IMR-90 (cell line): ENCODE data around the gene JSRP1. TPM values are rescaled to one million over a fixed set of nuclear protein-coding genes. Genes with fewer than 3 reads are reported as not detected.

ENCODE experiments used
- ATAC-seq: fragments of 200-7000 bp; cut with Tn5 transposase; 2 replicates; pipeline ENCODE4 v1.9.1; 2020; ENCODE audit warnings: low read depth, mild to moderate bottlenecking, moderate library complexity
- BruUV-seq: library from RNA; stranded (reverse); fragments of 400-500 nt; replicated peaks from 2 replicates; lab custom pipeline; 2021; lab: Mats Ljungman, UMichigan
- CTCF ChIA-PET: fragments of 300-600 bp; formaldehyde crosslinking; extraction: SDS; loops from one replicate; lab custom pipeline; 2021; ENCODE audit warnings: antibody characterized with exemption; lab: Yijun Ruan, JAX
- POLR2A ChIA-PET: fragments of 300-600 bp; sonication (Branson Sonifier 250); formaldehyde crosslinking; loops from one replicate; lab custom pipeline; 2022; ENCODE audit warnings: antibody characterized with exemption; ENCODE audit not compliant: unreplicated experiment; lab: Charles Lee
- DNase-seq: peaks from one replicate; pipeline ENCODE4 v3.0.0; 2013
- H2AFZ ChIP-seq: replicated peaks from 2 replicates; pipeline ENCODE3; 2013; ENCODE audit warnings: low read length, mild to moderate bottlenecking; ENCODE audit not compliant: poor library complexity
- H2AK5ac ChIP-seq: 2 replicates; pipeline ENCODE4 v1.6.1; 2013; ENCODE audit warnings: low read depth, low read length, inconsistent platforms
- H2AK9ac ChIP-seq: replicated peaks from 2 replicates; pipeline ENCODE3; 2013; ENCODE audit warnings: mild to moderate bottlenecking, low read depth, low read length, moderate library complexity; ENCODE audit not compliant: poor library complexity
- H2BK120ac ChIP-seq: 2 replicates; pipeline ENCODE4 v1.6.1; 2013; ENCODE audit warnings: low read depth, low read length, inconsistent platforms
- H2BK15ac ChIP-seq: 3 replicates; pipeline ENCODE4 v1.6.1; 2013; ENCODE audit warnings: low read depth, low read length, inconsistent platforms
- H2BK20ac ChIP-seq: 2 replicates; pipeline ENCODE4 v1.6.1; 2013; ENCODE audit warnings: low read depth, mild to moderate bottlenecking, inconsistent platforms, low read length, moderate library complexity
- H2BK5ac ChIP-seq: 2 replicates; pipeline ENCODE4 v1.6.1; 2013; ENCODE audit warnings: mild to moderate bottlenecking, low read depth, low read length, inconsistent platforms; ENCODE audit not compliant: poor library complexity, severe bottlenecking
- H3K14ac ChIP-seq: replicated peaks from 2 replicates; pipeline ENCODE4 v1.6.1; 2013; ENCODE audit warnings: low read depth, low read length, inconsistent platforms
- H3K18ac ChIP-seq: 2 replicates; pipeline ENCODE4 v1.6.1; 2013; ENCODE audit warnings: low read depth, low read length, control low read depth
- H3K23ac ChIP-seq: 2 replicates; pipeline ENCODE4 v1.6.1; 2013; ENCODE audit warnings: low read depth, low read length, inconsistent platforms
- H3K27ac ChIP-seq: 2 replicates; pipeline ENCODE4 v1.5.1; 2013; ENCODE audit warnings: mild to moderate bottlenecking, control low read depth, low read length; ENCODE audit not compliant: insufficient read depth
- H3K27me3 ChIP-seq: 2 replicates; pipeline ENCODE4 v1.6.1; 2013; ENCODE audit warnings: low read length; ENCODE audit not compliant: control insufficient read depth, insufficient read depth
- H3K36me3 ChIP-seq: 2 replicates; pipeline ENCODE4 v1.6.1; 2013; ENCODE audit warnings: low read length, mixed read lengths; ENCODE audit not compliant: control insufficient read depth, insufficient read depth
- H3K4ac ChIP-seq: 2 replicates; pipeline ENCODE4 v1.6.1; 2013; ENCODE audit warnings: low read depth, low read length, inconsistent platforms
- H3K4me1 ChIP-seq: 2 replicates; pipeline ENCODE4 v1.6.1; 2013; ENCODE audit warnings: low read length, mixed read lengths; ENCODE audit not compliant: control insufficient read depth, insufficient read depth
- H3K4me2 ChIP-seq: 2 replicates; pipeline ENCODE4 v1.6.1; 2013; ENCODE audit warnings: low read depth, mild to moderate bottlenecking, control low read depth, low read length, moderate library complexity
- H3K4me3 ChIP-seq: 2 replicates; pipeline ENCODE4 v1.5.1; 2013; ENCODE audit warnings: low read depth, mild to moderate bottlenecking, control low read depth, low read length, moderate library complexity; ENCODE audit not compliant: insufficient read depth
- H3K56ac ChIP-seq: 2 replicates; pipeline ENCODE4 v1.6.1; 2013; ENCODE audit warnings: low read length, inconsistent platforms; ENCODE audit not compliant: insufficient read depth; ENCODE audit errors: extremely low read depth
- H3K79me1 ChIP-seq, 2 experiments: 2 replicates each; pipeline ENCODE4 v1.6.1; 2013; ENCODE audit warnings: low read length in 2 of 2, inconsistent platforms in 1 of 2, low read depth in 1 of 2
- H3K9ac ChIP-seq: 2 replicates; pipeline ENCODE4 v1.6.1; 2013; ENCODE audit warnings: low read depth, low read length, control low read depth
- H3K9me1 ChIP-seq: 2 replicates; pipeline ENCODE4 v1.6.1; 2013; ENCODE audit warnings: low read length, inconsistent platforms; ENCODE audit not compliant: insufficient read depth
- H3K9me3 ChIP-seq: 2 replicates; pipeline ENCODE4 v1.6.1; 2013; ENCODE audit warnings: low read length; ENCODE audit not compliant: control insufficient read depth, insufficient read depth
- H4K20me1 ChIP-seq: 2 replicates; pipeline ENCODE4 v1.6.1; 2013; ENCODE audit warnings: low read length, inconsistent platforms; ENCODE audit not compliant: insufficient read depth
- H4K5ac ChIP-seq: 2 replicates; pipeline ENCODE4 v1.6.1; 2013; ENCODE audit warnings: mild to moderate bottlenecking, low read depth, low read length, control low read depth
- H4K8ac ChIP-seq, 2 experiments: 2 replicates each; pipeline ENCODE4 v1.6.1; 2013; ENCODE audit warnings: low read depth in 2 of 2, low read length in 2 of 2, control low read depth in 1 of 2, inconsistent platforms in 1 of 2
- H4K91ac ChIP-seq: 2 replicates; pipeline ENCODE4 v1.6.1; 2013; ENCODE audit warnings: low read depth, low read length, inconsistent platforms; ENCODE audit not compliant: insufficient read depth
- BHLHE40 ChIP-seq: fragments of 150-350 bp; IDR thresholded peaks from 2 replicates; pipeline ENCODE4 v1.6.1; 2016; ENCODE audit warnings: mild to moderate bottlenecking, low read depth, low read length
- CHD1 ChIP-seq: IDR thresholded peaks from 2 replicates; pipeline ENCODE4 v1.6.1; 2012; ENCODE audit warnings: low read depth, low read length, improper control_type of control experiment
- MXI1 ChIP-seq: IDR thresholded peaks from 2 replicates; pipeline ENCODE4 v1.6.1; 2012; ENCODE audit warnings: low read depth, mild to moderate bottlenecking, low read length, moderate library complexity, borderline replicate concordance
- RAD21 ChIP-seq: IDR thresholded peaks from 2 replicates; pipeline ENCODE4 v1.6.1; 2012; ENCODE audit warnings: low read length, improper control_type of control experiment
- WGBS, 2 experiments: methylation state at CpG; one replicate each; pipeline versions ENCODE4 v1.1.5 to v1.1.7; 2013; ENCODE audit warnings: missing lambda C conversion rate in 2 of 2; ENCODE audit not compliant: insufficient read length in 1 of 2; ENCODE audit errors: extremely low coverage in 2 of 2; 5-methylcytosine and 5-hydroxymethylcytosine counted together
- dilution Hi-C: fragments of 300-500 bp; cut with HindIII; formaldehyde crosslinking; loops from one replicate; pipeline ENCODE4 v1.14.3; 2018; ENCODE audit warnings: low sequenced_read_pairs; ENCODE audit not compliant: unreplicated experiment
- in situ Hi-C: fragments of 300-500 bp; cut with MboI; formaldehyde crosslinking; loops from 3 replicates; pipeline ENCODE4 v1.14.3; 2019; ENCODE audit warnings: low sequenced_read_pairs, inconsistent platforms, mixed read lengths
- intact Hi-C: fragments of 100-400 bp; cut with micrococcal nuclease; formaldehyde crosslinking; loops from 2 replicates; pipeline ENCODE4 v1.10.0; 2022
- polyA plus RNA-seq, 3 experiments: library from polyadenylated mRNA; depleted of rRNA; stranded (reverse); fragments of >200 nt; gene quantifications; 2 replicates each; pipeline ENCODE4 v1.2.3, GENCODE V29; 2012; ENCODE audit warnings: low replicate concordance in 1 of 3
- total RNA-seq: library from RNA; depleted of rRNA; stranded (reverse); fragments of >200 nt; gene quantifications from 2 replicates; pipeline ENCODE4 v1.2.3, GENCODE V29; 2012

Gene JSRP1
- total and polyA plus RNA-seq, 2 of the 4 experiments (the other 2 are of a cell fraction) = not detected

GRCh38 chr19:2243274-2244124 lies 12.7 kb downstream of the JSRP1 start:
- no peak overlapping the region for H4K8ac ChIP-seq
- no peak overlapping the region for H3K4ac ChIP-seq
- H2BK15ac ChIP-seq = no peak overlapping the region
- no peak overlapping the region for H2AFZ ChIP-seq
- no peak overlapping the region for H3K18ac ChIP-seq
- no peak overlapping the region for H3K4me3 ChIP-seq
- H3K27me3 ChIP-seq = no peaks in the 10 kb centered on the region
- H3K79me1 ChIP-seq = peaks cover 4 to 55% of the 10 kb centered on the region in 2 experiments; a peak in 2 of 4 replicates
- ATAC-seq (no peak), DNase-seq (no peak)
- no TSS peak for BruUV-seq
- peaks cover 7% of the 10 kb centered on the region for H3K9me1 ChIP-seq
- no peaks in the 10 kb centered on the region for H3K9me3 ChIP-seq
- no peak overlapping the region for H2AK5ac ChIP-seq
- no peak overlapping the region for H3K4me2 ChIP-seq
- no peak overlapping the region for H2BK120ac ChIP-seq
- no peak overlapping the region for H2BK5ac ChIP-seq
- H3K23ac ChIP-seq = no peak overlapping the region
- POLR2A ChIA-PET = no interaction called here
- H3K56ac ChIP-seq = no peak overlapping the region
- no peak overlapping the region for H2BK20ac ChIP-seq
- CTCF ChIA-PET = no interaction called here
- H3K9ac ChIP-seq = no peak overlapping the region
- H4K20me1 ChIP-seq = peaks cover 83% of the 10 kb centered on the region
- H3K14ac ChIP-seq = no peak overlapping the region
- H3K36me3 ChIP-seq = peaks cover 50% of the 10 kb centered on the region
- no peak for TF ChIP-seq MXI1
- no peak for TF ChIP-seq CHD1
- TF ChIP-seq RAD21 = no peak
- no peak for TF ChIP-seq BHLHE40
- H3K4me1 ChIP-seq = peaks cover 12% of the 10 kb centered on the region; the same call in 1 of the 2 replicates
- WGBS, 2 experiments = 92% methylated on average over 13 of the region's 32 CpGs; no CpG with 5 or more reads in 1 of the 2 experiments
- no peak overlapping the region for H4K91ac ChIP-seq
- in situ Hi-C loops = no loop called here
- intact Hi-C loops = no loop called here
- dilution Hi-C loops = no loop called here
- no peak overlapping the region for H4K5ac ChIP-seq
- no peak overlapping the region for H2AK9ac ChIP-seq
- no peak overlapping the region for H3K27ac ChIP-seq
